Neural progenitor cell (in vitro differentiated cells): ENCODE results near the gene TTC24. TPM values are rescaled to one million over a fixed set of nuclear protein-coding genes. Genes with fewer than 3 reads are reported as not detected.
"Not testable (repeated sequence)": the region's sequence is repeated elsewhere in the genome, so short reads cannot be mapped to it uniquely, and the experiment has no call there.

Experiments
- DNase-seq: peaks from one replicate; pipeline ENCODE4 v3.0.0-alpha.2; 2016; ENCODE audit warnings: low spot score
- H2AFZ ChIP-seq: fragments of 200-600 bp; sonication (generic); replicated peaks from 2 replicates; pipeline ENCODE4 v1.6.1; 2016; ENCODE audit warnings: antibody characterized with exemption
- H3F3A ChIP-seq: fragments of 200-600 bp; sonication (generic); 2 replicates; pipeline ENCODE4 v1.6.1; 2016; ENCODE audit warnings: antibody characterized with exemption, low read depth
- H3K27ac ChIP-seq: fragments of 200-600 bp; sonication (generic); 2 replicates; pipeline ENCODE4 v1.5.1; 2016; ENCODE audit warnings: mild to moderate bottlenecking
- H3K27me3 ChIP-seq: fragments of 200-600 bp; sonication (generic); 2 replicates; pipeline ENCODE4 v1.6.1; 2016; ENCODE audit warnings: mild to moderate bottlenecking, moderate library complexity
- H3K36me3 ChIP-seq: fragments of 200-600 bp; sonication (generic); 2 replicates; pipeline ENCODE4 v1.5.1; 2016
- H3K4me1 ChIP-seq: fragments of 200-600 bp; sonication (generic); 2 replicates; pipeline ENCODE4 v1.6.1; 2016; ENCODE audit warnings: mixed run types
- H3K4me2 ChIP-seq: fragments of 200-600 bp; sonication (generic); 2 replicates; pipeline ENCODE4 v1.6.1; 2016
- H3K4me3 ChIP-seq: fragments of 200-600 bp; sonication (generic); 2 replicates; pipeline ENCODE4 v1.5.1; 2016
- H3K79me2 ChIP-seq: fragments of 200-600 bp; sonication (generic); 2 replicates; pipeline ENCODE4 v1.6.1; 2016; ENCODE audit warnings: low read depth
- H3K9ac ChIP-seq: fragments of 200-600 bp; sonication (generic); 2 replicates; pipeline ENCODE4 v1.6.1; 2016
- H3K9me3 ChIP-seq: fragments of 200-600 bp; sonication (generic); 2 replicates; pipeline ENCODE4 v1.5.1; 2016; ENCODE audit warnings: low read depth
- H4K20me1 ChIP-seq: fragments of 200-600 bp; sonication (generic); 2 replicates; pipeline ENCODE4 v1.6.1; 2016; ENCODE audit warnings: low read depth
- H3K27ac Mint-ChIP-seq: 3 replicates; pipeline ENCODE4 v1.8.0; 2021; ENCODE audit warnings: mixed read lengths
- H3K27me3 Mint-ChIP-seq: 2 replicates; pipeline ENCODE4 v1.8.0; 2022; ENCODE audit warnings: low read depth, mild to moderate bottlenecking, inconsistent platforms, moderate library complexity, mixed read lengths; ENCODE audit not compliant: insufficient read depth
- H3K36me3 Mint-ChIP-seq: 3 replicates; pipeline ENCODE4 v1.8.0; 2021; ENCODE audit warnings: mixed read lengths
- H3K4me1 Mint-ChIP-seq: 3 replicates; pipeline ENCODE4 v1.8.0; 2021; ENCODE audit warnings: mixed read lengths
- H3K4me3 Mint-ChIP-seq: 3 replicates; pipeline ENCODE4 v1.8.0; 2021; ENCODE audit warnings: mild to moderate bottlenecking, moderate library complexity, mixed read lengths
- H3K9me3 Mint-ChIP-seq: 3 replicates; pipeline ENCODE4 v1.8.0; 2020; ENCODE audit warnings: mixed read lengths
- EZH2 ChIP-seq: fragments of 200-600 bp; sonication (generic); IDR thresholded peaks from 2 replicates; pipeline ENCODE4 v1.6.1; 2017; ENCODE audit warnings: antibody characterized with exemption, mild to moderate bottlenecking, moderate library complexity
- EZH2phosphoT487 ChIP-seq: fragments of 200-600 bp; sonication (generic); IDR thresholded peaks from 2 replicates; pipeline ENCODE4 v1.6.1; 2017; ENCODE audit warnings: antibody characterized with exemption
- total RNA-seq: library from RNA; depleted of rRNA; stranded (reverse); fragments of >200 nt; gene quantifications from 2 replicates; pipeline ENCODE4 v1.2.3, GENCODE V29; 2015; ENCODE audit warnings: low replicate concordance
- TF ChIP-seq, protein P1 (sequence below): fragments of 200-600 bp; sonication (generic); IDR thresholded peaks from 2 replicates; pipeline ENCODE4 v1.5.1; 2017; ENCODE audit warnings: antibody characterized with exemption, mild to moderate bottlenecking

The TTC24 gene
- total RNA-seq, 1 donor from 2014 or later, result not detected

DNA sequence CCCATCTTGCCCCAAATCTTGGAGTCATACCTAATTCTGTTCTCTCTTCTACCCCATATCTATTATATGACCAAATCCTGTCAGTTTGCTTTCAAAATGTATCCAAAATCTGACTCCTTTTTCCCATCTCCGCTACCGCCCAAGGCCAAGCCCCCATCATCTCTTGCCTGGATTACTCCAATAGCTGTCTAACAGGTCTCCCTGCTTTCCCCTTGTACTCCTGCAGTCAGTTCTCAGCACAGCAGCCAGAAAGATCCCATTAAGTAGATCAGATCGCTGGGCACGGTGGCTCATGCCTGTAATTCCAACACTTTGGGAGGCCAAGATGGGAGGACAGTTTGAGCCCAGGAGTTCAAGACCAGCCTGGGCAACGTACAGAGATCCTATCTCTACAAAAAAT, 27.0 kb upstream of the TTC24 start:
- no peaks in the 10 kb centered on the region for H3F3A ChIP-seq
- no peaks in the 10 kb centered on the region for H3K36me3 ChIP-seq
- TF ChIP-seq EZH2phosphoT487 (no peak), EZH2 (no peak)
- TF ChIP-seq, protein P1, sequence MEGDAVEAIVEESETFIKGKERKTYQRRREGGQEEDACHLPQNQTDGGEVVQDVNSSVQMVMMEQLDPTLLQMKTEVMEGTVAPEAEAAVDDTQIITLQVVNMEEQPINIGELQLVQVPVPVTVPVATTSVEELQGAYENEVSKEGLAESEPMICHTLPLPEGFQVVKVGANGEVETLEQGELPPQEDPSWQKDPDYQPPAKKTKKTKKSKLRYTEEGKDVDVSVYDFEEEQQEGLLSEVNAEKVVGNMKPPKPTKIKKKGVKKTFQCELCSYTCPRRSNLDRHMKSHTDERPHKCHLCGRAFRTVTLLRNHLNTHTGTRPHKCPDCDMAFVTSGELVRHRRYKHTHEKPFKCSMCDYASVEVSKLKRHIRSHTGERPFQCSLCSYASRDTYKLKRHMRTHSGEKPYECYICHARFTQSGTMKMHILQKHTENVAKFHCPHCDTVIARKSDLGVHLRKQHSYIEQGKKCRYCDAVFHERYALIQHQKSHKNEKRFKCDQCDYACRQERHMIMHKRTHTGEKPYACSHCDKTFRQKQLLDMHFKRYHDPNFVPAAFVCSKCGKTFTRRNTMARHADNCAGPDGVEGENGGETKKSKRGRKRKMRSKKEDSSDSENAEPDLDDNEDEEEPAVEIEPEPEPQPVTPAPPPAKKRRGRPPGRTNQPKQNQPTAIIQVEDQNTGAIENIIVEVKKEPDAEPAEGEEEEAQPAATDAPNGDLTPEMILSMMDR, result no peak
- no peaks in the 10 kb centered on the region for H3K4me1 ChIP-seq
- H3K27me3 Mint-ChIP-seq, result peaks cover 12% of the 10 kb centered on the region
- no peaks in the 10 kb centered on the region for H3K27me3 ChIP-seq
- H3K27ac Mint-ChIP-seq, result no peak overlapping the region
- no peak overlapping the region for H3K4me2 ChIP-seq
- no peaks in the 10 kb centered on the region for H4K20me1 ChIP-seq
- no peaks in the 10 kb centered on the region for H3K4me1 Mint-ChIP-seq
- H3K4me3 ChIP-seq, result no peak overlapping the region
- H3K9me3 ChIP-seq, result no peaks in the 10 kb centered on the region
- H2AFZ ChIP-seq, result no peak overlapping the region
- H3K36me3 Mint-ChIP-seq, result peaks cover 17% of the 10 kb centered on the region
- H3K79me2 ChIP-seq, result no peaks in the 10 kb centered on the region
- H3K4me3 Mint-ChIP-seq, result no peak overlapping the region
- no peaks in the 10 kb centered on the region for H3K9me3 Mint-ChIP-seq
- no peak overlapping the region for H3K9ac ChIP-seq
- no peak for DNase-seq
- no peak overlapping the region for H3K27ac ChIP-seq

DNA sequence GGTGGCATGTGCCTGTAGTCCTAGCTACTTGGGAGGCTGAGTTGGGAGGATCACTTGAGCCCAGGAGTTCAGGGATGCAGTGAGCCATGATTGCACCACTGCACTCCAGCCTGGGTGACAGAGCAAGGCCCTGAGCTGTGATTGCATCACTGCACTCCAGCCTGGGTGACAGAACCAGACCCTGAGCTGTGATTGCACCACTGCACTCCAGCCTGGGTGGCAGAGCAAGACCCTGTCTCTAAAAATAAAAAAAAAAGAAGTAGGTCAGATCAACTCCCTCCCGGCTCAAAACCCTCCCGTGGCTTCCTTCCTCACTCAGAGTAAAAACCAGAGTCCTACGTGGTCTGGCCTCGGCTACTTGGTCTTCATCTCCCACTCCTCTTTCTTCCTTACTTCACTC, 26.6 kb upstream of the TTC24 start:
- H3K27me3 ChIP-seq, H3K79me2 ChIP-seq, H4K20me1 ChIP-seq, H3K4me2 ChIP-seq, H3K36me3 ChIP-seq, H3F3A ChIP-seq, H3K27ac ChIP-seq, H3K9ac ChIP-seq, DNase-seq, H3K4me3 Mint-ChIP-seq, H3K27me3 Mint-ChIP-seq, H3K9me3 ChIP-seq, H3K4me1 ChIP-seq, H2AFZ ChIP-seq, H3K4me3 ChIP-seq, H3K4me1 Mint-ChIP-seq, H3K27ac Mint-ChIP-seq, H3K9me3 Mint-ChIP-seq: not testable (repeated sequence)
- H3K36me3 Mint-ChIP-seq, result peaks cover 15% of the 10 kb centered on the region

DNA sequence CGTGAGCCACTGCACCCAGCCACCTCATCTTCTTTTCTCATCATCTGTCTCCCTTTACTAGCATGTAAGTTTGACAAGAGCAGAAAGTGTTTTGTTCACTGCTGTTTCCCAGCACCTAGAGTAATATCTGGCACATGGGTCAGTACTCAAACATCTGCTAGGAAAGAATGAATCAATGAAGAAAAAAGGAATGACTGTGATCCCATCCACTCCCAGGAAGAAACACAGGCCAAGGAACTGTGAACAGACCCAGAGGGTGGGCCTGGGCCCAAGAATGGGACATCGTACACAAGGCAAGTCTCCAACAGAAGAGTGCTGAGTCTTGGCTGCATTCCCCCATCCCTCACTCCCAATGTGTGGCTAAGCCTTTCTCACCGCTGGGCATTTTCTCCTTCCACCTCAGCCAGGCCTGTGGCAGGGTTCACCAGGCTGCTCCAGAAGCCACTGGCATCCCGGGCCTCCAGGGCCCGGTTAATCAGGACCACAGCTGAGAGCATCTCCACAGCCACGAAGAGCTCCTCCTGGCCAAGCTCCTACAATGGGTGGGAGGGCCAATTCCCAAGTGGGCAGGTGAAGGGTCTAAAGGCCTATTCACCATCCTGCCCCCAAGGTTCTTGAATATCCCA, 25.6 kb upstream of the TTC24 start:
- Histone ChIP-seq H2AFZ (no peak overlapping the region), H3K9me3 (no peaks in the 10 kb centered on the region), H3K4me3 (no peak overlapping the region), H3K79me2 (no peaks in the 10 kb centered on the region), H3K4me2 (no peak overlapping the region), H3K9ac (no peak overlapping the region), H3K27ac (no peak overlapping the region), H3K4me1 (no peaks in the 10 kb centered on the region), H3K27me3 (no peaks in the 10 kb centered on the region), H3F3A (no peaks in the 10 kb centered on the region), H4K20me1 (no peaks in the 10 kb centered on the region), H3K36me3 (no peaks in the 10 kb centered on the region)
- DNase-seq, result no peak
- Mint-ChIP-seq H3K27me3 (peaks cover 8% of the 10 kb centered on the region), H3K36me3 (peaks cover 15% of the 10 kb centered on the region), H3K27ac (no peak overlapping the region), H3K4me1 (no peaks in the 10 kb centered on the region), H3K9me3 (no peaks in the 10 kb centered on the region), H3K4me3 (no peak overlapping the region)
- TF ChIP-seq EZH2 (no peak), EZH2phosphoT487 (no peak)
- TF ChIP-seq, protein P1, result no peak

DNA sequence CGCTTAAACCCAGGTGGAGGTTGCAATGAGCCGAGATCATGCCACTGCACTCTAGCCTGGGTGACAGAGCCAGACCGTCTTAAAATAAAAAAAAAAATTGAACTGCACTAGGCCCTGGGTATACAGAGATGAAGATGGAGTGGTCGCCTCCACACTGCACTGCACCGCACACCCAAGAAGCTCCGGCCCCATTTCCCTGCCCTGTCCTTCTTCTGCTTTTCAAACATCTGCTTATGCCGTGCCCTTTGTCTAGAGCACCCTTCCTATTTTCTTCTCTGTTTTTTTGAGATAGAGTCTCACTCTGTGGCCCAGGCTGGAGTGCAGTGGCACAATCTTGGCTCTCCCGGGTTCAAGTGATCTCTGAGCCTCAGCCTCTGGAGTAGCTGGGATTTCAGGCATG, 24.6 kb upstream of the TTC24 start:
- H3K27me3 ChIP-seq, result no peaks in the 10 kb centered on the region
- H3K4me3 Mint-ChIP-seq, result no peak overlapping the region
- no peaks in the 10 kb centered on the region for H3K36me3 ChIP-seq
- no peaks in the 10 kb centered on the region for H3K9me3 Mint-ChIP-seq
- DNase-seq, result no peak
- H3K79me2 ChIP-seq, result no peaks in the 10 kb centered on the region
- no peak overlapping the region for H2AFZ ChIP-seq
- H3F3A ChIP-seq, result no peaks in the 10 kb centered on the region
- no peak overlapping the region for H3K27ac Mint-ChIP-seq
- no peaks in the 10 kb centered on the region for H3K9me3 ChIP-seq
- no peak overlapping the region for H3K4me3 ChIP-seq
- peaks cover 21% of the 10 kb centered on the region for H3K36me3 Mint-ChIP-seq
- H3K27ac ChIP-seq, result no peak overlapping the region
- no peak overlapping the region for H3K4me2 ChIP-seq
- TF ChIP-seq, protein P1, result no peak
- TF ChIP-seq EZH2 (no peak), EZH2phosphoT487 (no peak)
- H3K27me3 Mint-ChIP-seq, result peaks cover 8% of the 10 kb centered on the region
- H3K4me1 Mint-ChIP-seq, result no peaks in the 10 kb centered on the region
- no peak overlapping the region for H3K9ac ChIP-seq
- H3K4me1 ChIP-seq, result no peaks in the 10 kb centered on the region
- H4K20me1 ChIP-seq, result no peaks in the 10 kb centered on the region
